Limb (tissue), 2 donors: ENCODE measurements around the gene HEMK1.

Experiments used
- DNase-seq, 2 donors: peaks; one replicate each; pipeline ENCODE4 v3.0.0-alpha.2; 2016; ENCODE audit errors: extremely low spot score in 2 of 2

HEMK1 gene

DNA sequence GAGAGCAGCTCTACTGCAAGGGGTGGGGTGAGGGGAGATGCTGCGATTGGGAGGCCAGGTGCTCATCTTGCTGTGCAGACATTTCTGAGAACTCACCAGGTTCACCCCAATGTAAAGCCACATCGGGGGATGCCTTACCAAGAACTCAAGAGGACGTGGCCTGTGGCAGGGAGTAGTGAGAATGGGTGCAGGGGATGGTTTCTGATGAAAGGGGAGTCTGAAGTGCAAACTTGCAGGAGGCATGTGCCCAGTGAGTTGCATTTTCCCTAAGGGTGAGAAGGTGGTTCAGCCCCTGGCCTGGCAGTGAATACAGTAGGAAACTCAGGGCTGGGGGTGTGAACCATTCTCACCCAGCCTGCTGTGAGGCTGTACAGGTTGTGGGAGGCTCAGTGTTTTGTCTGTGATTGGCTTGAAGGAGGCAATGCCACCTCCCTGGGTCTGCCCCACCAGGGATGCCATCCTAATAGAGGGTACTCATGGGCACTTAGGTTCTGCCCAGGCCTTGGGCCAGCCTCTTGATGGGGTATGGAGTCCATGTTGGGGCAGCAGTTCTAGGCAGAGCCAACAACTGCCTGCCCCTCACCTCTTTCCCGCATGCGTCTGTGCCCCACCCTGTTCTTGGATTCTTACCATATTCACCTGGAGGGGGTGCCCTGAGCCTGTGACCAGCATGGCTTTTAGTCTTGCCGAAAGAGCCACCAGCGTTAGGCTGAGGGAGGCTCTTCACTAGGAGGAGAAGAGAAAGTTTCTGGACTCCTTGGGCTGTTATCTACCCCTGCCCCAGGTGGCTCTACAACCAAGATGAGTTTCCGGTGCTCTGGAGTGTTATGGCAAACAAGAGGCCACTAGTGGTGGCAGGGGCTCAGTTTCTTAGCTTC, 4.5 kb downstream of the HEMK1 start:
- DNase-seq: no peak

DNA sequence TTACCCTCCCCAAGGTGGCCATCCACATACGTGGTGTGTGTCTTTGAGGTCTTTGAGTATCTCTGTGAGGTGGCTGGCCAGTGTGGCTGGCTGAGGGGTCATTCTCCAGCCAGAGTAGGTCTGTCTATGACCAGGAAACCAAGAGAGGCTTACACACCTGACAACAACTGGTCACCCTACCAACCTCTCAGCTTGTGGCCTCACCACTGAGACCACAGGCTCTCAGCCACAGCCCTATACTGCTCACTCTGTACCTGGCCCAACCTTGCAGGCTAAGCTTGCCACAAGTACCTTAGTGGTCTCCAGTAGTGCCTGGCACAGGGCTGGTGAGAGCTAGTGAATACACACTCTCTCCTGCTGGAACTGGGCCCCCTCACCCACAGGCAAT, 5.1 kb downstream of the HEMK1 start:
- DNase-seq: no peak

DNA sequence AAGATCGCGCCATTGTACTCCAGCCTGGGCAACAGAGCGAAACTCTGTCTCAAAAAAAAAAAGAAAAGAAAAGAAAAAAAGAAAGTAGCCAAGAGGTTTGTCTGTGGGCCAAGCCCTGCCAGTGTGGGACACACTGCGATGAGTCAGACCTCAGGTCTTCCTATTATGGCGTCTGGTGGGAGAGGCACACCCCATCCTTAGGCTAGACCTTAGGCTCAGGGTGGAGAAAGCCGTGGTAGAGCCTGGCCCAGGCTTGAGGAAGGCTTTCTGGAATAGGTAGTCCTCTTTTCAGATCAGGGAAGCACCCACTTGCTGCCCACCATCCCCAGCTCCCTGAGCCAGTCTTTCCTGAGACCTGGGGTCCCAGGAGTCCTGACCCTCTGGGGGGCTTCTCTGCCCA, 6.0 kb downstream of the HEMK1 start:
- DNase-seq: no peak

DNA sequence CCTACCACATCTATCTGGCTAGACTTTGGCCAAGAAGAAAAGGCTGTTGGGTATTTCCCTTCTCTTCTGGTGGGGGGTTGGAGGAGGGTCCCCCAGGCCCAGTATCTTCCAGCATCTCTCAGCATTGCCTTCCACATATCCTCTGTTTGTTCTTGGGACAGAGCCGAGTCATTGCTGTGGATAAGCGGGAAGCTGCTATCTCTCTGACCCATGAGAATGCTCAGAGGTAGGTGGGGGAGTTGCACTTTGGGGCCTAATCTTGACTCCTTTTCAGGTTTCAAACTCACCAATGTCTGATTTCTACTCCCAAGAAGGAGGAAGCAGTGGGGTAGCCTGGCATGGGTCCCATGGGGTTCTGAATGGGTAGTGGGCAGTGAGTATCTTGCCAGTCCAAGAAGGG, 8.0 kb downstream of the HEMK1 start:
- DNase-seq: no peak

DNA sequence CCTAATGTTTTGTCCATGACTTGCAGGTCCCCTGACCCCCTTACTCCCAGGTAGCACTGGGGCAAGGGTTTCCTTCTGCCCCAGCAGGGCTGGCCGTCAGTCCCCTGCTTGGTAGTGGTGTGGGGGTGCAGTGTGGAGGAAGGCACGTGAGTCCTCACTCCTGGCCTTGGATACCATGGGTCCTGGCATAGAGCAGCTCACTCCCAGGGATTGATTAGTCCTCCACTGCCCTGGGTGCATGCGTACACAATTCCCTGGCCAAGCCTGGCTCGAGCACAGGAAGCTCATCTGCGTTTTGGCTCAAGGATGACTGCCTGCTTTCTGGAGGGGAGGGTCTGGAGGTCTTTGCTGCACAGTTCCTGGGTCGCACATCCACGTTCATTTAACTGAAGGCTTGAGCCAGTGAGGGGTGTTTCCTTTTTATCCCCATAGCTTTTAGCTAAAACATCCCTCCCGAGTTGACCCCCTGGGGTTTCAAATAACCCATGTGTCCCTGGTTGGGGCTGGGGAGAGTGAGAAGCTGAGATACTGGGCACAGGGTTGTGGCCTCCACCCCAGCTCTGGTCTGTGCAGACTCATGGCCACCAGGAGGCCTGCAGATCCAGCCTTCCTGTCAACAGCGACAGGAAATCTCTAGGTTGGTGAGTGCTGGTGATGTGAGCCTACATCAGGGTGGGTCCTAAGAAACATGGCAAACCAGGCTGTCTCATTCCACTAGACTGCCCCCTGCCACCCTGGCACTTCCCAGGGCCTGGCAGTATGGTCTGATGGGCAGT, 11.5 kb downstream of the HEMK1 start:
- DNase-seq: no peak

DNA sequence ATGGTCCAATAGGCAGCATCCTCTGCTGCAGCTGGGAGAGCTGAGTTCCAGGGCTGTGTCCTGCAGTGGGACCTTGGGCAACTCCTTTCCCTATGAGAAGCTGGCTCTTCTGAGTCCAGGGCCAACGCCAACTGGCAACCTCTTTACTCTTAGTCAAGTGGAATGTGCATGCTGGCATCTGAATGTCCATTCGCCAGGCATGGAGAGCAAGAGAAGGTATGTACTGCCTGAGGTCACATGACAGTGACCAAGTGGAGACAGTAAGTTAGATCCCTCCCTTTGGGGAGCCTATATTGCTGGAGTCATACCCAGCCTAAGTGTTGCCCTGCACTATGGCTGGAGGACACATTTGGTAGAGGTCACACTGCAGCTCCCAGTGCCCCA, 12.1 kb downstream of the HEMK1 start:
- no peak for DNase-seq

DNA sequence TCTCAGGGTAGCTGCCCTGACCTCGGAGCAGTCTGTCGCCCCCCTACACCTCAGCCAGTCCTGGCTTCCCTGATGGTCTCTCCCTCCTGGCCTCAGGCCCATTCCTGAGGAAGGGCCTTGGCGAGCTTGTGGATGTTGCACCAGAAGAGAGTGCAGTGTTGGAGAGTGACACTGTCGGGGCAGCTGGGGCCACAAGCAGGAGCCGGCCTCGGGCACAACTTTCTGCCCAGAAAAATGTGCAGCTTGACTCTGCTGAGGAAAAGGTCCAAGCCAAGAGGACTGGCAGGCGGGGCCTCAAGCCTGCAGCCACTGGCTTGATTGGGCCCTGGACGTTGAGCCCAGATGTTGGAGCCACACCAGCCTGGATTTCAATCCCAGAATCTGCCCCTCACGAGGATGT, 12.8 kb downstream of the HEMK1 start:
- no peak for DNase-seq

DNA sequence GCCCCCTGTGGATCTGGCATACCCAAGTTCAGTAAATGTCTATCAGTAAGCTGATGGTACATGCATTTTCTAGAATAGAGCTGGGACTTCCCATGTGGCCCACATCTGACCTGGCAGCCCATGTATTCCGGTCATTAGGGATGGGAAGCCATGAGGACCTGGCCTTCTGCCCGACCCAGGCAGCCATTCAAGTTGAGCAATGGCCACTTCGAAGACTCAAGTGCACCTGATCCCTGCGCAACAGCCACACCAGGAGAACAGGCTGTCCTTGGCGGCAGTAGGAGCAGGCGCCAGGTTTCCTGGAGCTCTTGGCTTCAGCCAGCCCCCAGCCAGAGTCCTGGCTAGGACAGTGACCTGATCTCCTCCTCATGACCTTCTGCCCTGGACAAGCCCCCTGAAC, 14.6 kb downstream of the HEMK1 start:
- no peak for DNase-seq

DNA sequence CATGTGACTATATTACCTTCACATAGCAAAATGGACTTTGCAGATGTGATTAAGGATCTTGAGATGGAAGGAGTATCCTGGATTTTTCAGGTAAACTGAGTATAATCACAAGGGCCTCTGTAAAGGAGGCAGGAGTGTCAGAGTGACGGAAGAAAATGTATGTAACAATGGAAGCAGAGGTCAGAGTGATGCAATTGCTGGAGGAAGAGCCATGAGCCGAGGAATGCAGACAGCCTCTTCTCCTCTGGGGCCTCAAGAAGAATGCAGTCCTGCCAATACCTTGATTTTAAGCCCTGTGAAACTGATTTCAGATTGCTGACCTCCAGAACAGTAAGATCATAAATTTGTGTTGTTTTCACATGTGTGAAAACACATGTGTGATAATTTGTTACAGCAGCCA, 15.1 kb downstream of the HEMK1 start:
- DNase-seq: no peak

DNA sequence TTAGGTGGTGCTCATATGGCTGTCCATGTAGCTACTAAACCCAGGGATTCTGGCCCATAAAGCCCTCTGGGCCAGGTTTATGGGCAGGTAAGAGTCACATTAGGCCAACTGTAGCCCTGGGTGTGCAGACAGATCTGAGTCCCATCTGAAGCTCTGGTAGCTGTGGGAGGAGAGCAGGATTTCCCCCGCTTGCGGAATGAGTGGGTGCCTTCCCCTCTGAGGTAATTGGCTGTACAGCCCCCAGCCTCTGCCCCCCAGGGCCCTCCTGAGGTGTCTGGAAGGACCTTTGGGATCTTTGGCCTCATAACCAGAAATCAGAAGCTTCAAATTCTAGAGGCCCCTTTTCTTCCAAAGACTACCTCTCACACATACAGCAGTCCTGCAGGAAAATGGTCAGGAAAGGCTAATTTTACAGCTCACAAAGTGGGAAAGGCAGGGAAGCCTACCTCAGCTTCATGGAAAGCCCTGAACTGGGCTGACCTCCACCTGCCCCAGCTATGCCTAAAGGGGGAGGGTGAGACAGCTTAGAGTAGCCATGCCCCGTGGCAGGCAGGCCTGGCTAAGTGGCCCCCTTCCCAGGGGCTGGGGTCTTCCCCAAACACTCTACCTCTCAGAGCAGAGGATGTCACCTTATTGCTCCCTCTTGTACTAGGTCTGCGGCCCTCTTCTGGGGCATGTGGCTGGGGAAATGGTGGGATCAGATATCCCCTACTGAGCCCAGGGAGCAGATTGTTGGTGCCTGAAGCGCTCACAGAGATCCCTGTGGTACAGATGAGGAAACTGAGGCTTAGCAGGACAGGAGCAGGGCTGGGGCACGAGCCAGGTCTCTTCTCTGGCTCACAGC, 16.8 kb downstream of the HEMK1 start:
- no peak for DNase-seq

DNA sequence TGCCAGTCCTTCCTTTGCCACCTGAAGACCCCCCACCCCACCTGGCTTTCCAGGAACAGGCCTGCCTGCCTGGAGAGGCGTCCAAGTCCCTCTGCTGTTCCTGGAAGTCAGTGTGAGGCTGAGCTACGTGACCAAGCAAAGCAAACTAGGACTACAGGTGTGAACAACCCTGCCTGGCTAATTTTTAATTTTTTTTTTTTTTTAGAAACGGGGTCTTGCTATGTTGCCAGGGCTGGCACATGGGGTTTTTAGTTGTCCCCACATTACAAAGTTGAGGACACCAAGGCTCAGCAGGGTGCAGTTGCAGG, 17.4 kb downstream of the HEMK1 start:
- no peak for DNase-seq

DNA sequence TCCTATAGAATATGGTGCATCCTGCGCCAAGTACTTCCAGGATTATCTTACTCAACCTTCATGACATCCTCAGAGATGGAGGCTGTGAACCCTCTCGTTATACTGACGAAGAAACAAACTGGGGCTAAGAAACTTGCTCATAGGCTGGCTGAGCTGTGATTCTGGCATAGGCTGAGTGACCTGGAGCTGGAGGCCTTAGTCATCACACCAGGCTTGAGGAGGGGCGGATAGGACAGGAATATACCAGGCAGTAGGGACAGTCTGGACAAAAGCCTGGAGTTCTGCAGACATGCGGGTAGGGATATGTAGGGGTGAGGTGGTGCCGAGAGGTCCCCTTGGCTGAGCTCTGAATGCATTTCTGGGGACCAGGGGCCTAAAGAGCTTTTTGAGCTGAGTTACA, 18.1 kb downstream of the HEMK1 start:
- no peak for DNase-seq

DNA sequence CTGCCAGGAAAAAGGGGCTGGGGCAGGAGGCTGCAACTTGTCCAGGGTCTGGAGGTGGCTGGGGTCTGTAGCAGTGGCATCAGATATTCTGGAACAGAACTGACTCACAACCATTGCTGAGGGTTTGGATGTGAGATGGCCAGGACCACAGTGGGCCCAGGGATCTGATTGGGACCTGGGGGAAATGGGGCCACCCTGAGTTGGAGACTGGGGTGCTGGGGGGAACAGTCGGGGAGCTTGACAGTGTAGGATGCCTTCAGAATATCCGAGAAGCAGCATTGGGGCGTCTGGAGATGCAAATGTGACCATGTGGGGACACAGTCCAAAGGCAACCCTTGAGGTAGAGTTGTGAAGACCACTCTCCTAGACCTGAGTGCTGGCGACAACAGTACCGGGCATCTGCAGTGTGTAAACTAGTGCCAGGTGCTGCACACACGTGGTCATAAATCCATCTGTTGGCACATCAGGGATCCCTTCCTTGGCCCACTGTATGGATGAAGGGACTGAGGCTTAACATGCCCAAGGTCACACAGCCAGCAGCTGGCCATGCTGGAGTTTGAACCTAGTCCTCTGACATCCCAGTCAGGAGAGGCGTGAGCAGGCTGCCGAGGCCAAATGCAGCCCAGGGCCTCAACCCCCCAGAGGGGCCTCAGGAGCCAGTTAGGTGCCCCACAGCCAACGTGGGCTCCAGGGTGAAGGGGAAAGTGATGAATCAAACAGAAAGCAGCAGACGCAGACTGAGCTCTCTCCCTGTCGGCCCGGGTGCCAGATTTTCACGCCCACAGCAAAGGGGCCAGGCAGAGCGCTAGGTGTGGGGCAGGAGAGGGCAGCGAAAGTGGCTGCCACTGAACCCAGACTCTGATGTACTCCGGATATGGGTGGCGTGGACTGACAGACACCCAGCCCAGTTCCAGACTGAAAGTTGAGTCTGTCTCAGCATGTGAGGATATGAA, 18.8 kb downstream of the HEMK1 start:
- no peak for DNase-seq

DNA sequence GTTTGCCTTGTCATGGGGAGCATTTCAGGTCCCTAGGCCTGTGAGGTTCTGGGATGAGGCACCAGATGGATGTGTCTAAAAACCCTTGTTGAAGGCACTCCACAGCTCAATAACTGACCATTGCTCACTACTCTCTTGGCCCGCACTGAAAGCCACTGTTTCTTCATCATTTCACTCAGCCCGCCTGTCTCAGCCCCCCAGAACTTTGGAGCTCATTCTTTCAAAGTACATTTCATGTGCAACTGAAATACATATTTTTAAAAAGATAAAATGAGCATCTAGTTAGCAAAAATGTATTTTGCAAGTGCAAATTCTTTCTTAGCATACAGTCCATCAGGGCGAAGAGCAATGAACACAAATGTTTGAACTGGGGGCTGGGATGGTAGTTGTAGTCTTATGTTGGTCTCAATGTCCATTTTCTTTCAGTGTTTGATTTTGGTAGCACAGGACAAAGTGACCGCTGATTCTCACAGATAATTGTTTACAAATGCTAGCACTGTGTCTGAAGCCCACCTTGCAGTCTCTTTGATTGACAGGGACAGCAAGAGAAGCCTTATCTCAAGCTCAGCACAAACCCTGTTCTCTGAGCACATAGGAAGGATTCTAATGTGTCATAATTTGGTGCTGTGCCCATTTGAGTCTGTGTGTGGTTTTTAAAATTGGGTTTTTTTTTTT, 19.6 kb downstream of the HEMK1 start:
- no peak for DNase-seq

DNA sequence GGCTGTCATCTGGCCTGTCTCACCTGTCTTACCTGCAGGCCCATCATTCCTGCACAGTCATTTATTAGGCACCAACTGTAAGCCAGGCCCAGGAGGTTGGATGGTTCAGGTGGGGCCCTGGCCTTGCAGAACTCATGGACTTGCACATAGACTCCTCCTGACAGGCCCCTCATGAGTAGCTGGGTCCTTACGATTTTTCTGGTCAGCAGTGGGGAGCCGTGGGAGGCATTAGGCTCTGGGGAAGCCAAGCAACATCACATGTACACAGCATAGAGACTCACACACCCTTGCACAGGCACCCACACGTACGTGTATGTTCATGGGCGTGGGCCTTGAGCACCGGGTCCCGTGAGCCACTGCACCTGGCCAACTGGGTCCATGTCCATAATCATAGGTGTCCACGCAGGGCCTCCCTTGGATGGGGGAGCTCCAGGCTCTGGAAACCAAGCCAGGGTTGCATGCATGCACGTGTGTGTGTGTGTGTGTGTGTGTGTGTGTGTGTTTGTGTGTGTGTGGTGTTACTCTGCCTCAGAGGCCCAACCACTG, 21.9 kb downstream of the HEMK1 start:
- no peak for DNase-seq

DNA sequence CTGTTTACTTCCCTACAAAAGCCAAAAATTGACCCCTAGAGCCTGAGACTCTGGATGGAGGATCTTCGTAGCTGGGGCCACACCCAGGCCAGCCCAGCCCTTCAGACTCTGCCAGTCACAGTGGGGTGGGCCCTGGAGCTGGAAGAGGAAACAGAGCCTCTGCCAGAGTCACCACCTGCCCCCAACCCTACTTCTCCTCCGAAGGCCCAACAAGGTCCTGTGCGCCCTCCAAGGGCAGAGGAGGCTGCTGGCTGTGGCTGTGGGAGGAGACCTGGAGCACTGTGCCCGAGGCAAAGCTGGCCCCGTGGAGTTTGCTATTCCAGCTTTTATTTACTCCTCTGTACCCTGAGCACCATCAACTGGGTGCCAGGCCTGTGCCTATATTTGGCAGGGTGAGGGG, 23.2 kb downstream of the HEMK1 start:
- DNase-seq: no peak

DNA sequence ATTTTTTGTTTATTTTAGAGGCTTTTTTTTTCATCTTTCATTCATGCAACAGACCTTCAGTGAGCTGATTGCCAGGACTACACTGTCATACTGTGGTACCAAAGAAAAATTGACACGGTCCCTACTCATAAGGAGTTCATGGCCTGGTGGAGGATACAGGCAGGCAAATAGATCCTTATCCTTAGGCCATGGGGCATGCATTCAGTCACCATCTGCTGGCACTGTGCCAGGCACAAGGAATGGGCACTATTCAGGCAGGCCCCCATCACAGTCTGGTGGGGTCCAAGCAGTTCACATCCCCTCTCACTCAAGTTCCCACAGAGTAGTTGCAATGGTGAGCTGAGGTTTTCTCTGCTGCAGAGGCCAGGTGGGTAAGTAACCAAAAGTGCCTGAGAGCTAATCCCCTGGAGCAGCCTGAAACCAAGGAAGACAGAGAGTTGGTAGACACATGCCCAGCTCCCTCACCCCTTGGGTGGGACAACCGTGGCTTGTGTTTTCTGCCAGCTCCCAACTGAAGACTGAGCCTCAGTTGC, 25.0 kb downstream of the HEMK1 start:
- DNase-seq: no peak

DNA sequence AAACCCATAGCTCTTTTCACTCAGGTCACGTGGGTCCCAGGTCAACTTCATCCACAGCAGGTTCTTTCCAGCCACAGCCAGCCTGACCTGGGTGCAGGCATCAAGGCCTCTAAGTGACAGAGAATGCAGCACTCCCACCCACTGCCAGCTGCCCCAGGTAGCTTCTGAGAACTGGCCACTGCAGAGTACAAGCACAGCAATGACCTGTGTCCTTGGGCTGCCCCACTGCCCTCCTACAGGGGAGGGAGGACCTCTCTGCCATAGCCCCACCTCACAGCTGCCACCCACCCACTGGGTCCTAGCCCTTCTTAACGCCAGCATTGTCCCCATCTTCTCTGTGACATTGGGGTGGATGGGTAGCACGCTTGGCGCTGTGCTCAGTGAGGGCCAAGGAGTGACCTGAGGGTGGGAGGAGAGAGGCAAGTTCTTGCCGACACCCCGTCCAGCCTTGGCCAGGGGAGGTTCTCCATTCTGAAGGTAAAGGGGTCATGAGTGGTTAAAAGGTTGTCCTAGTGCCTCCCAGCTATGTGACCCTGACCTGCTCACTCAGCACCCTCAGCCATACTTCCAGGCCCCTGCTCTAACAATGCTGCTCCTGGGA, 29.9 kb downstream of the HEMK1 start:
- DNase-seq: no peak

DNA sequence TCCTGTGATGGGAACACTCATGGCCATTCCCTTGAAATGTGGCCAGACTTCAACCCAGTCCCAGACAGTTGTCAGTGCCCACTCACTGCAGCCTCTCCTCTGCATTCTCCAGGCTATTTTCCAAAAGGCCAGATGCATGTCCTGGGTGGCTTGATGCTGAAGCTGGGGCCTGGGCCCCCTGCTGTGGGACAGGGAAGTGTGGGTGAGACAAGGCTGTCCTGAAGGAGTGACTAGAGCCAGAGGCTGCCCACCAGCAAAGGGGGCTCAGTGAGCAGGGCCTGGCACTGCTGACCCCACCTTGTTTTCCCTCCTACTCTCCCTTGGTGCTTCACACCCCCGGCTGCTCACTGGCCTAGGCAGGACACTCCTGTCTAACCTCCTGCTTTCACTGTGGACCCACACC, 30.4 kb downstream of the HEMK1 start:
- DNase-seq: no peak
